ENCODE results near the gene SERHL2.
"Not testable (repeated sequence)": the region's sequence is repeated elsewhere in the genome, so short reads cannot be mapped to it uniquely, and the experiment has no call there.

GRCh38 chr22:42615860-42616175, 62.1 kb downstream of the SERHL2 start:
- TF ChIP-seq CTCF (IDR thresholded peaks at IDR 0.05; ENCODE audit: insufficient read depth, low read length, poor library complexity, severe bottlenecking); EZH2phosphoT487 (conservative IDR thresholded peaks at IDR 0.05; ENCODE audit: low read length): not testable (repeated sequence)

All from SU-DHL-6 (cell line).